H1 (cell line): ENCODE results near the gene SYNJ2. TPM values are rescaled to one million over a fixed set of nuclear protein-coding genes. Genes with fewer than 3 reads are reported as not detected.
A peak's percentile ranks its signal among the peaks of the same experiment; 100 is the strongest.

Experiments
- CTCF ChIA-PET: fragments of 300-600 bp; sonication (Branson Sonifier 250); formaldehyde crosslinking; loops from one replicate; lab custom pipeline; 2021; ENCODE audit not compliant: partially characterized antibody; lab: Charles Lee
- POLR2A ChIA-PET: fragments of 300-600 bp; sonication (Branson Sonifier 250); formaldehyde crosslinking; loops from one replicate; lab custom pipeline; 2021; ENCODE audit warnings: inconsistent platforms; ENCODE audit not compliant: partially characterized antibody; lab: Charles Lee
- DNase-seq, 2 experiments: peaks; one replicate each; pipeline versions ENCODE4 v3.0.0 to v3.0.0-alpha.2; 2010 to 2022; ENCODE audit warnings: low spot score in 2 of 2, low read depth in 1 of 2, mixed read lengths in 1 of 2
- FAIRE-seq: peaks from 2 replicates; lab custom pipeline; 2011; peaks lifted over from hg19 to GRCh38; lab: Jason Lieb, UNC
- H2AFZ ChIP-seq: 2 replicates; pipeline ENCODE4 v1.8.1; 2012; ENCODE audit warnings: low read length, inconsistent platforms
- H2AK5ac ChIP-seq: 2 replicates; pipeline ENCODE4 v1.6.1; 2013; ENCODE audit warnings: low read depth, low read length
- H2BK120ac ChIP-seq: replicated peaks from 2 replicates; pipeline ENCODE3; 2013; ENCODE audit warnings: low read depth, low read length, inconsistent platforms
- H2BK12ac ChIP-seq: 2 replicates; pipeline ENCODE4 v1.6.1; 2013; ENCODE audit warnings: low read depth, low read length
- H2BK15ac ChIP-seq: 2 replicates; pipeline ENCODE4 v1.6.1; 2013; ENCODE audit warnings: low read length
- H2BK20ac ChIP-seq: 2 replicates; pipeline ENCODE4 v1.6.1; 2013; ENCODE audit warnings: low read length
- H2BK5ac ChIP-seq: 2 replicates; pipeline ENCODE4 v1.6.1; 2013; ENCODE audit warnings: low read depth, low read length
- H3K14ac ChIP-seq: 2 replicates; pipeline ENCODE4 v1.6.1; 2013; ENCODE audit warnings: inconsistent platforms; ENCODE audit not compliant: insufficient read length
- H3K18ac ChIP-seq: 2 replicates; pipeline ENCODE4 v1.6.1; 2013; ENCODE audit warnings: low read length; ENCODE audit errors: extremely low read depth
- H3K23ac ChIP-seq: 2 replicates; pipeline ENCODE4 v1.6.1; 2013; ENCODE audit warnings: inconsistent platforms; ENCODE audit not compliant: insufficient read length
- H3K23me2 ChIP-seq: 2 replicates; pipeline ENCODE4 v1.6.1; 2013; ENCODE audit warnings: low read depth, low read length
- H3K27ac ChIP-seq: 2 replicates; pipeline ENCODE4 v1.6.1; 2011; ENCODE audit warnings: low read depth, low read length, inconsistent platforms
- H3K27me3 ChIP-seq, 4 experiments: replicated peaks in 1 of 4; 1 replicate in 1 of 4; 2 replicates in 3 of 4; pipeline versions ENCODE4 v1.6.1 to v1.8.1; 2011 to 2013; ENCODE audit warnings: low read length in 3 of 4, mild to moderate bottlenecking in 3 of 4, inconsistent platforms in 2 of 4, mixed read lengths in 2 of 4, moderate library complexity in 1 of 4; ENCODE audit not compliant: control insufficient read depth in 3 of 4, insufficient read depth in 3 of 4; ENCODE audit errors: extremely low read depth in 1 of 4
- H3K36me3 ChIP-seq, 4 experiments: 2 replicates each; pipeline versions ENCODE4 v1.6.1 to v1.8.1; 2011 to 2013; ENCODE audit warnings: mild to moderate bottlenecking in 4 of 4, low read length in 3 of 4, moderate library complexity in 2 of 4, control low read depth in 1 of 4, inconsistent platforms in 1 of 4; ENCODE audit not compliant: insufficient read depth in 4 of 4, control insufficient read depth in 2 of 4
- H3K4ac ChIP-seq: replicated peaks from 2 replicates; pipeline ENCODE3; 2013; ENCODE audit warnings: low read length, low read depth, mixed read lengths, inconsistent platforms; ENCODE audit not compliant: insufficient read length
- H3K4me1 ChIP-seq, 4 experiments: replicated peaks in 1 of 4; 1 replicate in 1 of 4; 2 replicates in 3 of 4; pipeline versions ENCODE4 v1.6.1 to v1.8.1; 2011 to 2013; ENCODE audit warnings: low read length in 3 of 4, inconsistent platforms in 2 of 4, mixed read lengths in 1 of 4; ENCODE audit not compliant: insufficient read depth in 4 of 4, control insufficient read depth in 3 of 4
- H3K4me2 ChIP-seq, 2 experiments: 2 replicates each; pipeline versions ENCODE4 v1.6.1 to v1.8.1; 2011 to 2013; ENCODE audit warnings: low read depth in 2 of 2, low read length in 2 of 2, control low read depth in 1 of 2, inconsistent platforms in 1 of 2, mild to moderate bottlenecking in 1 of 2; ENCODE audit not compliant: insufficient read depth in 1 of 2
- H3K4me3 ChIP-seq, 4 experiments: fragments of 200-600, 300-600 bp in 1 of 4; sonication (generic), shearing (Covaris generic), sonication (Bioruptor Twin) in 1 of 4; 2 replicates each; pipeline versions ENCODE4 v1.5.1 to v1.8.1; 2011 to 2016; ENCODE audit warnings: low read length in 4 of 4, low read depth in 3 of 4, control low read depth in 2 of 4, inconsistent platforms in 2 of 4, mild to moderate bottlenecking in 2 of 4, mixed read lengths in 1 of 4, moderate library complexity in 1 of 4; ENCODE audit not compliant: insufficient read depth in 2 of 4; ENCODE audit errors: extremely low read depth in 1 of 4
- H3K56ac ChIP-seq: replicated peaks from 2 replicates; pipeline ENCODE3; 2013; ENCODE audit warnings: low read depth, mild to moderate bottlenecking, mixed read lengths, low read length, inconsistent platforms; ENCODE audit not compliant: insufficient read length
- H3K79me1 ChIP-seq: 2 replicates; pipeline ENCODE4 v1.6.1; 2013; ENCODE audit warnings: low read depth, low read length, control low read depth
- H3K79me2 ChIP-seq, 2 experiments: 2 replicates each; pipeline versions ENCODE4 v1.6.1 to v1.8.1; 2012 to 2013; ENCODE audit warnings: low read length in 2 of 2, mild to moderate bottlenecking in 2 of 2, inconsistent platforms in 1 of 2; ENCODE audit not compliant: insufficient read depth in 2 of 2, control insufficient read depth in 1 of 2
- H3K9ac ChIP-seq, 4 experiments: replicated peaks in 1 of 4; 1 replicate in 1 of 4; 2 replicates in 3 of 4; pipeline versions ENCODE4 v1.6.1 to v1.8.1; 2011 to 2013; ENCODE audit warnings: low read depth in 3 of 4, low read length in 3 of 4, control low read depth in 2 of 4, mild to moderate bottlenecking in 2 of 4, moderate library complexity in 2 of 4, inconsistent platforms in 1 of 4; ENCODE audit errors: extremely low read depth in 1 of 4
- H3K9me3 ChIP-seq, 2 experiments: 2 replicates each; pipeline versions ENCODE4 v1.6.1 to v1.8.1; 2012 to 2013; ENCODE audit warnings: mild to moderate bottlenecking in 2 of 2, moderate library complexity in 2 of 2, control low read depth in 1 of 2, inconsistent platforms in 1 of 2, low read depth in 1 of 2, low read length in 1 of 2, mixed read lengths in 1 of 2; ENCODE audit not compliant: insufficient read depth in 2 of 2
- H4K20me1 ChIP-seq, 2 experiments: replicated peaks in 1 of 2; 2 replicates each; pipeline versions ENCODE3 to v1.8.1; 2011 to 2013; ENCODE audit warnings: inconsistent platforms in 2 of 2, low read length in 2 of 2, mild to moderate bottlenecking in 1 of 2; ENCODE audit not compliant: insufficient read depth in 2 of 2, control insufficient read depth in 1 of 2
- H4K5ac ChIP-seq: 2 replicates; pipeline ENCODE4 v1.6.1; 2013; ENCODE audit warnings: low read length, low read depth, mixed read lengths, inconsistent platforms; ENCODE audit not compliant: insufficient read length
- H4K8ac ChIP-seq: 2 replicates; pipeline ENCODE4 v1.8.0; 2013; ENCODE audit warnings: mild to moderate bottlenecking, moderate library complexity, low read length, inconsistent platforms; ENCODE audit not compliant: insufficient read depth; ENCODE audit errors: extremely low read depth
- H4K91ac ChIP-seq: replicated peaks from 2 replicates; pipeline ENCODE3; 2013; ENCODE audit warnings: low read length, mixed read lengths, inconsistent platforms; ENCODE audit not compliant: insufficient read length
- CBX8 ChIP-seq: fragments of 300-800, 300-1000 bp; sonication (generic); IDR thresholded peaks from 2 replicates; pipeline ENCODE4 v1.7.1; 2016; ENCODE audit warnings: low read depth, low read length, borderline replicate concordance
- KDM1A ChIP-seq: fragments of 200-600, 300-600 bp; sonication (generic); IDR thresholded peaks from 2 replicates; pipeline ENCODE4 v1.7.1; 2016; ENCODE audit warnings: mild to moderate bottlenecking, low read length, borderline replicate concordance
- WGBS, 2 experiments: shearing (Covaris generic) in 1 of 2; methylation state at CpG; one replicate each; pipeline versions ENCODE4 v1.1.6 to v1.1.7; 2013 to 2015; ENCODE audit warnings: low lambda C conversion rate in 2 of 2, mixed read lengths in 2 of 2, inconsistent platforms in 1 of 2, low coverage in 1 of 2, missing lambda C conversion rate in 1 of 2; ENCODE audit not compliant: insufficient replicate concordance in 2 of 2, insufficient coverage in 1 of 2, insufficient read length in 1 of 2; ENCODE audit errors: extremely low coverage in 1 of 2, missing lambda C conversion rate in 1 of 2; 5-methylcytosine and 5-hydroxymethylcytosine counted together
- polyA plus RNA-seq, 7 experiments: library from polyadenylated mRNA; depleted of rRNA in 3 of 7; stranded (reverse) in 5 of 7; unstranded in 2 of 7; fragments of >200 nt in 5 of 7; fragments of 200-250 nt in 2 of 7; gene quantifications; 1 replicate in 5 of 7; 2 replicates in 1 of 7; 4 replicates in 1 of 7; pipeline versions ENCODE4 v1.2.1 to v1.2.3, GENCODE V29; 2011 to 2013; ENCODE audit warnings: missing spikeins in 2 of 7, mixed read lengths in 2 of 7
- total RNA-seq: library from RNA; stranded (reverse); fragmentation: NEBNext Ultra II Directional; extraction: Animal tissue kit (Norgen Biotek cat#: 25700); gene quantifications from 2 replicates; pipeline ENCODE4 v1.2.1, GENCODE V29; 2021

SYNJ2 gene
- total and polyA plus RNA-seq, 2 of the 8 experiments (the other 6 are each of a cell fraction or from before 2014, with no cell fraction given) = 3.7 to 13.9 TPM

- no peak overlapping the region for H3K14ac ChIP-seq
- H3K36me3 ChIP-seq = no peaks in the 10 kb centered on the region
- POLR2A ChIA-PET = no interaction called here
- no peak overlapping the region for H4K91ac ChIP-seq
- H4K5ac ChIP-seq = no peak overlapping the region
- H2AK5ac ChIP-seq = no peak overlapping the region
- H3K27ac ChIP-seq = no peak overlapping the region
- H3K79me2 ChIP-seq = peaks cover 0 to 9% of the 10 kb centered on the region in 2 experiments; a peak in 2 of 4 replicates
- no peak overlapping the region; a peak in 1 of 4 replicates for H3K4me2 ChIP-seq
- H3K23me2 ChIP-seq = no peaks in the 10 kb centered on the region
- H2AFZ ChIP-seq = no peak overlapping the region
- H3K4me3 ChIP-seq = no peak overlapping the region
- H2BK120ac ChIP-seq = no peak overlapping the region
- H3K79me1 ChIP-seq = no peaks in the 10 kb centered on the region; the same call in 1 of the 2 replicates
- no peak overlapping the region for H3K4ac ChIP-seq
- no peak for FAIRE-seq
- no peak for DNase-seq
- no peaks in the 10 kb centered on the region for H3K27me3 ChIP-seq
- H3K18ac ChIP-seq = peak overlapping the region; percentile 40; the same call in 1 of the 2 replicates
- no peak overlapping the region for H3K23ac ChIP-seq
- peak overlapping the region; percentile 51; the same call in 1 of the 2 replicates for H2BK15ac ChIP-seq
- no peak overlapping the region for H3K9ac ChIP-seq
- TF ChIP-seq KDM1A (no peak), CBX8 (no peak)
- no peaks in the 10 kb centered on the region for H3K9me3 ChIP-seq
- peaks cover 5 to 12% (median 8%) of the 10 kb centered on the region in 4 experiments; a peak in 6 of 7 replicates for H3K4me1 ChIP-seq
- WGBS, 2 experiments = 86% methylated on average over 13 of the region's 15 CpGs; no CpG with 5 or more reads in 1 of the 2 experiments
- H2BK12ac ChIP-seq = no peak overlapping the region
- no peak overlapping the region for H2BK5ac ChIP-seq
- H4K20me1 ChIP-seq = no peaks in the 10 kb centered on the region
- H3K56ac ChIP-seq = no peak overlapping the region
- CTCF ChIA-PET = interaction anchor here (1.0 to 2.0 kb wide), 3 partner anchors 10 to 77 kb away, joined by 3 to 12 read pairs (median 3); no protein-coding TSS in a partner anchor
- no peak overlapping the region for H4K8ac ChIP-seq
- no peak overlapping the region for H2BK20ac ChIP-seq
These were observed 15.4 kb downstream of the SYNJ2 start for GRCh38 chr6:157996918-157997702.
